IMR-90 (cell line): ENCODE data around the gene GDPD3. TPM values are rescaled to one million over a fixed set of nuclear protein-coding genes. Genes with fewer than 3 reads are reported as not detected.

Experiments used
- ATAC-seq: fragments of 200-7000 bp; cut with Tn5 transposase; 2 replicates; pipeline ENCODE4 v1.9.1; 2020; ENCODE audit warnings: low read depth, mild to moderate bottlenecking, moderate library complexity
- BruUV-seq: library from RNA; stranded (reverse); fragments of 400-500 nt; replicated peaks from 2 replicates; lab custom pipeline; 2021; lab: Mats Ljungman, UMichigan
- CTCF ChIA-PET: fragments of 300-600 bp; formaldehyde crosslinking; extraction: SDS; loops from one replicate; lab custom pipeline; 2021; ENCODE audit warnings: antibody characterized with exemption; lab: Yijun Ruan, JAX
- POLR2A ChIA-PET: fragments of 300-600 bp; sonication (Branson Sonifier 250); formaldehyde crosslinking; loops from one replicate; lab custom pipeline; 2022; ENCODE audit warnings: antibody characterized with exemption; ENCODE audit not compliant: unreplicated experiment; lab: Charles Lee
- DNase-seq: peaks from one replicate; pipeline ENCODE4 v3.0.0; 2013
- H2AFZ ChIP-seq: replicated peaks from 2 replicates; pipeline ENCODE3; 2013; ENCODE audit warnings: low read length, mild to moderate bottlenecking; ENCODE audit not compliant: poor library complexity
- H2AK5ac ChIP-seq: 2 replicates; pipeline ENCODE4 v1.6.1; 2013; ENCODE audit warnings: low read depth, low read length, inconsistent platforms
- H2AK9ac ChIP-seq: replicated peaks from 2 replicates; pipeline ENCODE3; 2013; ENCODE audit warnings: mild to moderate bottlenecking, low read depth, low read length, moderate library complexity; ENCODE audit not compliant: poor library complexity
- H2BK120ac ChIP-seq: 2 replicates; pipeline ENCODE4 v1.6.1; 2013; ENCODE audit warnings: low read depth, low read length, inconsistent platforms
- H2BK15ac ChIP-seq: 3 replicates; pipeline ENCODE4 v1.6.1; 2013; ENCODE audit warnings: low read depth, low read length, inconsistent platforms
- H2BK20ac ChIP-seq: 2 replicates; pipeline ENCODE4 v1.6.1; 2013; ENCODE audit warnings: low read depth, mild to moderate bottlenecking, inconsistent platforms, low read length, moderate library complexity
- H2BK5ac ChIP-seq: 2 replicates; pipeline ENCODE4 v1.6.1; 2013; ENCODE audit warnings: mild to moderate bottlenecking, low read depth, low read length, inconsistent platforms; ENCODE audit not compliant: poor library complexity, severe bottlenecking
- H3K14ac ChIP-seq: replicated peaks from 2 replicates; pipeline ENCODE4 v1.6.1; 2013; ENCODE audit warnings: low read depth, low read length, inconsistent platforms
- H3K18ac ChIP-seq: 2 replicates; pipeline ENCODE4 v1.6.1; 2013; ENCODE audit warnings: low read depth, low read length, control low read depth
- H3K23ac ChIP-seq: 2 replicates; pipeline ENCODE4 v1.6.1; 2013; ENCODE audit warnings: low read depth, low read length, inconsistent platforms
- H3K27ac ChIP-seq: 2 replicates; pipeline ENCODE4 v1.5.1; 2013; ENCODE audit warnings: mild to moderate bottlenecking, control low read depth, low read length; ENCODE audit not compliant: insufficient read depth
- H3K27me3 ChIP-seq: 2 replicates; pipeline ENCODE4 v1.6.1; 2013; ENCODE audit warnings: low read length; ENCODE audit not compliant: control insufficient read depth, insufficient read depth
- H3K36me3 ChIP-seq: 2 replicates; pipeline ENCODE4 v1.6.1; 2013; ENCODE audit warnings: low read length, mixed read lengths; ENCODE audit not compliant: control insufficient read depth, insufficient read depth
- H3K4ac ChIP-seq: 2 replicates; pipeline ENCODE4 v1.6.1; 2013; ENCODE audit warnings: low read depth, low read length, inconsistent platforms
- H3K4me1 ChIP-seq: 2 replicates; pipeline ENCODE4 v1.6.1; 2013; ENCODE audit warnings: low read length, mixed read lengths; ENCODE audit not compliant: control insufficient read depth, insufficient read depth
- H3K4me2 ChIP-seq: 2 replicates; pipeline ENCODE4 v1.6.1; 2013; ENCODE audit warnings: low read depth, mild to moderate bottlenecking, control low read depth, low read length, moderate library complexity
- H3K4me3 ChIP-seq: 2 replicates; pipeline ENCODE4 v1.5.1; 2013; ENCODE audit warnings: low read depth, mild to moderate bottlenecking, control low read depth, low read length, moderate library complexity; ENCODE audit not compliant: insufficient read depth
- H3K56ac ChIP-seq: 2 replicates; pipeline ENCODE4 v1.6.1; 2013; ENCODE audit warnings: low read length, inconsistent platforms; ENCODE audit not compliant: insufficient read depth; ENCODE audit errors: extremely low read depth
- H3K79me1 ChIP-seq, 2 experiments: 2 replicates each; pipeline ENCODE4 v1.6.1; 2013; ENCODE audit warnings: low read length in 2 of 2, inconsistent platforms in 1 of 2, low read depth in 1 of 2
- H3K9ac ChIP-seq: 2 replicates; pipeline ENCODE4 v1.6.1; 2013; ENCODE audit warnings: low read depth, low read length, control low read depth
- H3K9me1 ChIP-seq: 2 replicates; pipeline ENCODE4 v1.6.1; 2013; ENCODE audit warnings: low read length, inconsistent platforms; ENCODE audit not compliant: insufficient read depth
- H3K9me3 ChIP-seq: 2 replicates; pipeline ENCODE4 v1.6.1; 2013; ENCODE audit warnings: low read length; ENCODE audit not compliant: control insufficient read depth, insufficient read depth
- H4K20me1 ChIP-seq: 2 replicates; pipeline ENCODE4 v1.6.1; 2013; ENCODE audit warnings: low read length, inconsistent platforms; ENCODE audit not compliant: insufficient read depth
- H4K5ac ChIP-seq: 2 replicates; pipeline ENCODE4 v1.6.1; 2013; ENCODE audit warnings: mild to moderate bottlenecking, low read depth, low read length, control low read depth
- H4K8ac ChIP-seq, 2 experiments: 2 replicates each; pipeline ENCODE4 v1.6.1; 2013; ENCODE audit warnings: low read depth in 2 of 2, low read length in 2 of 2, control low read depth in 1 of 2, inconsistent platforms in 1 of 2
- H4K91ac ChIP-seq: 2 replicates; pipeline ENCODE4 v1.6.1; 2013; ENCODE audit warnings: low read depth, low read length, inconsistent platforms; ENCODE audit not compliant: insufficient read depth
- CEBPB ChIP-seq: IDR thresholded peaks from 2 replicates; pipeline ENCODE4 v1.6.1; 2012; ENCODE audit warnings: low read depth, low read length, improper control_type of control experiment
- CHD1 ChIP-seq: IDR thresholded peaks from 2 replicates; pipeline ENCODE4 v1.6.1; 2012; ENCODE audit warnings: low read depth, low read length, improper control_type of control experiment
- FOS ChIP-seq: fragments of 150-350 bp; IDR thresholded peaks from 2 replicates; pipeline ENCODE4 v1.6.1; 2016; ENCODE audit warnings: low read depth, low read length
- MAFK ChIP-seq: IDR thresholded peaks from 2 replicates; pipeline ENCODE4 v1.6.1; 2012; ENCODE audit warnings: low read depth, low read length, improper control_type of control experiment
- NFE2L2 ChIP-seq: fragments of 150-350 bp; IDR thresholded peaks from 2 replicates; pipeline ENCODE4 v1.6.1; 2016; ENCODE audit warnings: low read depth, mild to moderate bottlenecking, low read length
- RAD21 ChIP-seq: IDR thresholded peaks from 2 replicates; pipeline ENCODE4 v1.6.1; 2012; ENCODE audit warnings: low read length, improper control_type of control experiment
- WGBS, 2 experiments: methylation state at CpG; one replicate each; pipeline versions ENCODE4 v1.1.5 to v1.1.7; 2013; ENCODE audit warnings: missing lambda C conversion rate in 2 of 2; ENCODE audit not compliant: insufficient read length in 1 of 2; ENCODE audit errors: extremely low coverage in 2 of 2; 5-methylcytosine and 5-hydroxymethylcytosine counted together
- dilution Hi-C: fragments of 300-500 bp; cut with HindIII; formaldehyde crosslinking; loops from one replicate; pipeline ENCODE4 v1.14.3; 2018; ENCODE audit warnings: low sequenced_read_pairs; ENCODE audit not compliant: unreplicated experiment
- in situ Hi-C: fragments of 300-500 bp; cut with MboI; formaldehyde crosslinking; loops from 3 replicates; pipeline ENCODE4 v1.14.3; 2019; ENCODE audit warnings: low sequenced_read_pairs, inconsistent platforms, mixed read lengths
- intact Hi-C: fragments of 100-400 bp; cut with micrococcal nuclease; formaldehyde crosslinking; loops from 2 replicates; pipeline ENCODE4 v1.10.0; 2022
- polyA plus RNA-seq, 3 experiments: library from polyadenylated mRNA; depleted of rRNA; stranded (reverse); fragments of >200 nt; gene quantifications; 2 replicates each; pipeline ENCODE4 v1.2.3, GENCODE V29; 2012; ENCODE audit warnings: low replicate concordance in 1 of 3
- total RNA-seq: library from RNA; depleted of rRNA; stranded (reverse); fragments of >200 nt; gene quantifications from 2 replicates; pipeline ENCODE4 v1.2.3, GENCODE V29; 2012

The GDPD3 gene
- total and polyA plus RNA-seq, 2 of the 4 experiments (the other 2 are of a cell fraction), result under 0.01 to 19.5 TPM

DNA sequence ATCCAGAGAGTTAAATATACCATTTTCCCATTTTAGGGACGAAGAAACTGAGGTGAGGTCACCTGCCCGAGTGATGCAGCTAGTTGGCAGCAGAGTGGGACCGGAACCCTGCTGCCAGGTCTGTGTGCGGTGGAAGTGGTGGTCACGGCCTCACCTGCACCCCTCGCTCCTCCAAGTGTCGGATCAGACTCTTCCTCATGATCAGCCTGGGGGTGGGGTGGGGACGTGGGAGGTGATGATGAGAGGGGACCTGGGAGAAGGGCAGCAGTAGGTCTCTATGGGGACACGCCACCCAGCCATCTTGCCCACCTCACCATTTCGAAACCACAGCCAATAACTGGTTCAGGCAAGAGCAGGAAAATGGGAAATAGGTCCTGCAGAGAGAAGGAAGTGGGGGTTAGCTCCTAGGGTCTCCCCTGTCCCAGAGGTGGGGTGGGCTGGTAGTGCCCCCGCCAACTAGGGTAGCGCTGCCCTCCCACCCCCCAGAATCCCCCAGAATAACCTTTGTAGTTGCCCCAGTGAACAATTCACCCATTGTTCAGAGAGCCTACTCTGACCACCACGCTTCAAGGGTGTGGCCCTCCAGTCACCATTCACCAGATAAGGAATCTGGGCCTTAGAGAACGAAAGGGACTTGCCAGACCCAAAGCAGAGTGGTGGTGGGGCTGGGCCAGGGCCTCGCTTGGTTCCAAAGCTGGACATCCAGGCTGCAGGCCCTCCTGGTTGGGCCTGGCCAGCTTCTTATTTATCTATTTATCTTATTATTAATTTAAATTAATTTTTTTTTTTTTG lies 5.1 kb downstream of the GDPD3 start:
- H2AK9ac ChIP-seq, result no peak overlapping the region
- POLR2A ChIA-PET, result no interaction called here
- H4K8ac ChIP-seq, result no peak overlapping the region
- H2BK20ac ChIP-seq, result no peak overlapping the region
- H4K20me1 ChIP-seq, result no peaks in the 10 kb centered on the region
- H3K14ac ChIP-seq, result no peak overlapping the region
- H2BK5ac ChIP-seq, result no peak overlapping the region
- peaks cover 40% of the 10 kb centered on the region for H3K36me3 ChIP-seq
- no peaks in the 10 kb centered on the region for H3K4me1 ChIP-seq
- H2AK5ac ChIP-seq, result no peak overlapping the region
- no peak overlapping the region for H3K4me2 ChIP-seq
- DNase-seq (no peak), ATAC-seq (no peak)
- H2AFZ ChIP-seq, result no peak overlapping the region
- CTCF ChIA-PET, result no interaction called here
- H3K9me3 ChIP-seq, result no peaks in the 10 kb centered on the region
- no peak overlapping the region for H3K18ac ChIP-seq
- no TSS peak for BruUV-seq
- no peaks in the 10 kb centered on the region for H3K27me3 ChIP-seq
- in situ Hi-C loops (no loop called here), dilution Hi-C loops (no loop called here), intact Hi-C loops (no loop called here)
- H3K9me1 ChIP-seq, result no peaks in the 10 kb centered on the region
- 100% methylated on average over 2 of the region's 15 CpGs; no CpG with 5 or more reads in 1 of the 2 experiments for WGBS, 2 experiments
- no peak overlapping the region for H3K4ac ChIP-seq
- H4K5ac ChIP-seq, result no peak overlapping the region
- no peak overlapping the region for H4K91ac ChIP-seq
- no peak overlapping the region for H3K27ac ChIP-seq
- H2BK120ac ChIP-seq, result no peak overlapping the region
- no peak for TF ChIP-seq CHD1
- TF ChIP-seq CEBPB, result no peak
- no peak for TF ChIP-seq MAFK
- TF ChIP-seq FOS, result no peak
- TF ChIP-seq RAD21, result no peak
- TF ChIP-seq NFE2L2, result no peak
- no peak overlapping the region for H3K9ac ChIP-seq
- H2BK15ac ChIP-seq, result no peak overlapping the region
- H3K4me3 ChIP-seq, result no peak overlapping the region
- no peaks in the 10 kb centered on the region; a peak in 1 of 4 replicates for H3K79me1 ChIP-seq
- H3K23ac ChIP-seq, result no peak overlapping the region
- no peak overlapping the region for H3K56ac ChIP-seq
